T47D (cell line): ENCODE results near the gene MNX1.

Source experiments
- DNase-seq, 2 experiments: peaks; one replicate each; pipeline versions ENCODE4 v3.0.0 to v3.0.0-alpha.2; 2011 to 2012; ENCODE audit warnings: low read depth in 1 of 2, low spot score in 1 of 2
- JUND ChIP-seq: IDR thresholded peaks from 2 replicates; pipeline ENCODE4 v1.6.1; 2012; ENCODE audit warnings: low read depth
- in situ Hi-C: cut with HindIII; loops from 2 replicates; pipeline ENCODE4 v1.10.0; 2016; ENCODE audit warnings: low sequenced_read_pairs, low pct_unique_long_range_greater_than_20kb

MNX1 gene

DNA sequence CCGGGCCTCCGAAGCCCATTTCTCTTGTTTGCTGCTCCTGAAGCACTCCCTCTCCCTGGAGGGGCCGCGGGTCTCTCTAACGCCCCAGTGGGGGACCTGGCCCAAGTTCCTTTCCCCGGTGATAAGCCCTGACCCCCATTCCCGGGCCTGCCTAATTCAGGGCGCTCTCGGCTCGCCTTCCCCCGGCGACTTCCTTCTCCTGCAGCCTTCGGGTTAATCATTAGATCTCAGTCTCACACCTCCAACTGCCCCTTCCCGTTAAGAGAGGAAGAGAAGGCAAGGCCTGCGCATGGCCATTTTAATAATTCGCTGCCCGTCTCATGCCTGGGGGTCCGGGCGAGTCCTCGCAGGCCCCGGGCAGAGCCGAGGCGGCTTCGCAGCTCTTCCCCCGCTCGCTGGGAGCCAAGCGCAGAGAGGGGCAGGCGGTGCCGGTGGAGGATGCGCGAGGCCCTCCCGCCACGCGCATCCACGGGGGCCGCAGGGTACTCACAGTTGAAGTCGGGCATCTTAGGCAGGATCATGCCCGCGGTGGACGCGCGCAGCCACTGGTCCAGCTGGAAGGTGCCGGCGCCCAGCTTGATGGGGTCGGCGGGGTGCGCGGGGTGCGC, 1.2 kb downstream of the MNX1 start:
- no peak for TF ChIP-seq JUND
- in situ Hi-C loops = no loop called here
- peak in 1 of 2 experiments; percentile 30 for DNase-seq

DNA sequence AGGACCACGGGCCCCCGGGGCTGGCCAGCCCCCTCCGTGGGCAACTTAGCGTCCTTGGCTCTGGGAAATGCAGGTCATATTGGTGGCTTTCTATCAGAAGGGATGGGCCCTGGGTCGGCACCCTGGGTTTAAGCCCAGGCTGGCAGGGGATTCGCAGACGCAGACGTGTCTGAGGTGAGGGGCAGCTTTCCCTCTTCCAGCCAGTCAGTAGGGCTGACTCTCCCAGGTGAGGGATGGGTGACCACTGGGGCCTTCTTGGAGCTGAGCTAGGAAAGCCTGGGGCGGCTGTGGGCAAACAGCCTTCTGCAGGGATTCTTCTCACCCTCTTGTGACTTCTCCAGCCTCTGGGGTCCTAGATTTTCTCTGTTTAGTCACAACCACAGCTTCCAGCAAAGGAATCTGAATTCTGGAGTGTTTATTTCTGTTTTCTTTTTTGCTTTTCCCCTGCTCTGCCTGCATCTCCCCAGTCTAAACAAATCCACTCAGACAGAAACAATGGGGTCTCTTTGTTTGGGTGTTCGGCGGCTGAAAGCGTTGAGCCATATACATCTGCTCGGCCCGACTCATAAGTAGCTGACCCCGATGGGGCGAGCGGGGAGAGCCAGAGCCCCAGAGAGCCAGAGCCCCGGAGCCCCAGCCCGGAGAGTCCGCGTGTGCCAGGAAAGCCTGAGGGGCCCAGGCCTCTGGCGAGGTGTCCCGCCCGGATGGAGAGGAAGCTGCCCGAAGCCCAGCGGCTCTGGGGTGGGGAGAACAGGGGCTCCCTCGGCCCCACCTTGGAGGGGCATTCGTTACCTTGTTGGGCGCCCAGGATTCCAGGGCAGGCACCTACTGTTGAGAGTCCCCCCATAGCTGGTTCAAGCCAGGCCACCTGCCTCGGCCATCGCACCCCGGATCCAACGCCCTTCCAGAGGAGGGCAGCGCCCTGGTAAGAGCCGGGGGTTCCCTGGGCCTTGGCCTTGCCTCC, 2.0 kb downstream of the MNX1 start:
- peak in 1 of 2 experiments; percentile 54 for DNase-seq
- no peak for TF ChIP-seq JUND
- in situ Hi-C loops = no loop called here

DNA sequence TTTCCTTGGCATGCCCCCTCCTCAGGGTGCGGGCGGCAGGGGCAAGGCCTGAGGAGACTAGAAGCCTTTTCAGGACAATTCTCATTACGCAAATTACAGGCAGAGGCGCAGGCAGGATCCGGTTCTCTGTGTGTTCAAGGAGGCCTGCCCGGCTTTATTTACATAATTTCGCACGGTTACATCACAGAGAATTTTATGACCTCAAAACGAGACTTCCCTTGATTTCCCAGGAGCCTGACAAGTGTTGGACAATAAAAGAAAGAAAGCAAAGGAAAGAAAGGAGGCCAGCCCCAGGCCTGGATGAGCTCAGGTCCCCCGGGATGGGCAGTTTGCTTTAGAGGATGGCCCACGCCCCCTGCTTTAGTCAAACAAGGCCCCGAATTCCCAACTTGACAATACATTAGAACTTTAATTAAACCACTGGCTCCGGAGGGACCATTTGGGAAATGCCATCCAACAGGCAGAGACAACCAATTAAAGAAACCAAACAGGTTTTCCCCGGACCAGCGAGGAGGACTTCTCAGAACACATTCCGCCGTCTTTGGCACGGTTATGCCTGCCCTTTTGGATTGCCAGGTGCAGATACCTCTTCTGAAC, 2.9 kb downstream of the MNX1 start:
- in situ Hi-C loops = no loop called here
- peak; percentile 85 to 86 for DNase-seq

DNA sequence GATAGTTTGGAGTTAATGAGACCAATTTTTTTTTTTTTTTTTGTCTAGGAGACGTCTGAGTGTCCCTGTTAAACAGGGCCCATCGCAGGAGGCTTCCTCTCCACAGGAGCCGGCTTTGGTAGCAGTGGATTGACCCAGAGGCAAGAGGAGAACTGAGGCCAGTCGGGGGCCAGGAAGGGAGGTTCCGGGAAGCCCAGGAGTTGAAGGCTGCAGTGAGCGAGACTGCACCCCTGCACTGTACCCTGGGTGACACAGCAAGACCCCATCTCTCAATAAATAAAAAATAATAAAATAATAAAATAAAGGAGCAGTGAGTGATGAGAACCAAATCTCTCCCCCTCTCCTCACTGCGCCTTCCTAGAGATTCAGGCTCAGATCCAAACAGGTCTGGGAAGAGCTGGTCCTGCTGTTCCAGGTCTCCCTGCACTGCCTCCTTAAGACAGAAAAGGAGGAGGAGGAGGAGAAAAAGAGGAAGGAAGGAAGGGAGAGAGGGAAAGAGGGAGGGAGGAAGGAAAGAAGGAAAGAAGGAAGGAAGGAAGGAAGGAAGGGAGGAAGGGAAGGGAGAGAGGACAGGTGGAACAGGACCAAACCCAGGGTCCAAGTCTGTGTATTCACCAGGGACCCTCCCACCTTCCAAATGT, 3.5 kb downstream of the MNX1 start:
- DNase-seq = peak in 1 of 2 experiments; percentile 48
- TF ChIP-seq JUND = no peak
- in situ Hi-C loops = no loop called here

More for the DNA sequence above, 2.9 kb downstream of the MNX1 start:
- TF ChIP-seq JUND = no peak

DNA sequence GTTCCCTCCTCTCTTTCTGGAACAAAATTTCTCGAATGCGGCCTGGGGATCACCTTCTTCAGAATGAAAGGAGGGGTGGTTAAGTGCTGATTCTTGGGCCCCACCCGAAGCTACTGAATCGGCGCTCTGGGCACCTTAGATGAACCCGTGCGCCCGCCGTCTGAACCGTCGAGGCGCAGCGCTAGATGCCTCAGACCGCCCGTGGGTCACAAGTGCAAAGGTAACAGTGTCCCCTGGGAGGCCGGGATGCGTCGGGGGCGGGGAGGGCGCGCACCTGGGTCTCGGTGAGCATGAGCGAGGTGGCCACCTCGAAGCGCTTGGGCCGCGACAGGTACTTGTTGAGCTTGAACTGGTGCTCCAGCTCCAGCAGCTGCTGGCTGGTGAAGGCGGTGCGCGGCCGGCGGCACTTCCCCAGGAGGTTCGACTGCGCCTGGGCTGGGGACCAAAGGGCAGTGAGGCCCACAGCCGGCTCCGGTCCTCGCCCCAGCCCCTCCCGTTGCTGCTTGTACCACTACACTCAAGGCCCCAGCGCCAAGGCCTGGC, 4.2 kb downstream of the MNX1 start:
- TF ChIP-seq JUND = no peak
- no peak for DNase-seq
- in situ Hi-C loops = no loop called here

DNA sequence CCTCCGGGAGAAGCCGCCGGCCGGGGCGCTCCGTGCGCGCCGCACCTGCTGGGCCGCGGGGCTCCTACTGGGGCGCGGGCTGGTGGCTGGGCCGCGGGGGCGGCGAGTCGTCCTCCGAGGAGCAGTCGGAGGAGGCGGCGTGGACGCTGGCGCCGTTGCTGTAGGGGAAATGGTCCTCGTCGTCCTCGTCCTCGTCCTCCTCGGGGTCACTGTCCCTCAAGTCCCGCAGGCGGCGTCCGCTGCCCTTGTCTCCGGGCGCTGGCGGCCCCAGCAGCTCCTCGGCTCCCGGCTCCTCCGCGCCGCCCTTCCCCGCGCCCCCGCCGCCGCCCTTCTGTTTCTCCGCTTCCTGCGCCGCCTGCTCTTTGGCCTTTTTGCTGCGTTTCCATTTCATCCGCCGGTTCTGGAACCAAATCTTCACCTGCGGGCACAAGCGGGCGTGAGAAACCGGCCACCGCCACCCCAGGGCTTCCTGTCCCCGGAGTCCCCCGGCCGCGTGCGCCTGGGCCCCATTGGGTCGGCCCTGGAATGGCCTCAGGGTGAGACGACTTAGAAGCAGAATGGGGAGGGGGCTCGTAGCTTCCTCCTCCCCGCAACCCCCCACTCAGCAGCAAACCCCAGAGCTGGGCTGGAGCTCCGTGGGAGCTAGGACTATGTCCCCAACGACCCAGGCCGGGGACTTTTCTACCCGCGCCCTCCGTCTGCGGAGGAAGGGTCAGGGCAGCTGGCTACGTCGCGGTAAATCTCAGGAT, 4.8 kb downstream of the MNX1 start:
- in situ Hi-C loops = no loop called here
- no peak for TF ChIP-seq JUND
- no peak for DNase-seq

DNA sequence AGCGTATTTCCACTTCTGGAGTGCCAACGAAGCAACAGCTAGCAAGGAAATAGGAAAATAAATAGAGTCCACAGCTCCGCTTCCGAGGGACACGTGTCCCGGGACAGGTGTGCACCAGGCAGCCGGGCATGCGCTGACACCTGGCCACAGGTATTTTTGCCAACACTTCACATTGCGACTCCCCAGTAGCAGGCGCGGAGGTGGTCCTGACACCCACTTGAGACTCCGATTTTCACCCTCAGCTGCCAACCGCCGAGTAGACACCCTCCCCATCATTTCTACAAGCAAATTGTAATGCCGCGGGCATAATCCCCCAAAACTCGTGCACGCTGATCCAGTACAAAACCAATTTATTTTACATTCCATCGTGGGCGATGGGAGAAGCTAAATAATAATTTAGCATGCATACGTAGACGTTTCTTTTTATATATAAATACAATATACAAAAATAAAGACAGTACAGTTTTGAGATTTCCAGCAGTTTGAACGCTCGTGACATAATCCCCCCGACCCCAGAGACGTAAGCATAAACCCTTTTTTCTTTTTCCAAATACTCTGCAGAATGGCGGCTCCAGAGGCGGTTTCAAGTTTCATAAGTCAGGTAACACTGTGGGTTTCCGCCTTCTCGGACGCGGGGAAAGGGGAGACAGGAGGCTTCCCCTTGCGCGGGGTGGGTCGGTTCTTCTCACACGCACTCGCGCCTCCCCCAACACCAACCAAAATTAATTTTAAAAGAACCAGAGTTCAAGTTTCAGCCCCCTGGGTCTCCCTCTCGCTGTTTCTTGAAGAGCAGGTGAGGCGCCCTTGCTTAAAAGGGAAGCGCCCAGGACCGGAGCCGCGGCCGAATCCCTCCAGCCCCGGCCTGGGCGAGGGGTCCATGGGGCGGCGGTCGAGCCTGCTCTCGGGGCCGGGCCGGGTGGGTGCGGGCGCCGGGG, 5.7 kb downstream of the MNX1 start:
- in situ Hi-C loops = no loop called here
- TF ChIP-seq JUND = no peak
- DNase-seq = no peak

DNA sequence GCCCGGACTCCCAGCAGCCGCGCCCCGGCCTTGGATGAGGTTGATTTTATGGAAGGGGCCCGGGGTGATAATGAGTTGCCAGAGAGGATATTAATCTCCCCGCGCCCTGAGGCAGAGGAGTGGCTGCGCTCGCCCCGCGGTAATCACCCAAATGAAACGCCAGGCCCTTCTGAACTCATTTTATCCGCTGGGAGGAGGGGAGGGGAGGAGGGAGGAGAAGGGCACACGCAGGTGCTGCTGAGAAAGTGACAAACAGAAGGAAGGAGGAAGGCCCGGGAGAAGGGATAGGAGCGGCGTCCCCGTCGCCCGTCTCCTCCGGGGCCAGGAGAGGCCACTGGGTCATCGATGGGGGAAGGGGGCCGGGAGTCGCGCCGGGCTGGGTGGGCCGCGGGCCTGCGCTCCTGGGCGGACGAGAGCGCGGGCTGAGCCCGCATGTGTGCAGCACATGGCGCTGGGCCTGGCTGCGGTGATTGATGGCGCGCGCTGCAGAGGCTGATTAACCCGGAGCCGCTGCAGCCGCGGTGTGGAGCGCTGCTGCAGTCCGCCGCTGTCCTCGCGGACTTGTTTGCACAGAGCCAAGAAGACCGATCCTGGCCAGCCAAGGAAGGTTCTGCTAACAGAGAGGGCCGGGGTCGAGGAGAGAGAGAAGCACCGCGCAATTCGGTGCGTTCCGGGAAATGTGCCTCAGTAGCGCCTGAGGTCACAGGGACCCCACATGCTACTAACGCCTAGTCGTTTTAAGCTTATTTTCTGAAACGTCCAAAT, 6.5 kb downstream of the MNX1 start:
- no peak for TF ChIP-seq JUND
- in situ Hi-C loops = no loop called here
- no peak for DNase-seq

DNA sequence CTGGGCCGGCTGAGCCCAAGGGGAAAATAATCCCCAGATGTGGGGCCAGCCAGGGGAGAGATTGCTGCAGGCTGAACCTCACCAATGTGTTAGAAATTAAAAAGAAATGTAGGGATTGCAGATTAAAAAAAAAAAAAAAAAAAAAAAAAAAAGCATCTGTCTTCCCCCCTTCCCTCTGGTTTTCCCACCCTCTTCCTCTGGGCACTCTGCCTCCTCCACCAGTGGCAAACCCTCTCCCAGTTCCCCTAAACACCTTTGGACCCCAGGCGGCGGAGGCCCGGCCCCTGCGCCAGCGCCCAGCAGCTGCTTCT, 7.1 kb downstream of the MNX1 start:
- TF ChIP-seq JUND = no peak
- DNase-seq = no peak
- in situ Hi-C loops = no loop called here

DNA sequence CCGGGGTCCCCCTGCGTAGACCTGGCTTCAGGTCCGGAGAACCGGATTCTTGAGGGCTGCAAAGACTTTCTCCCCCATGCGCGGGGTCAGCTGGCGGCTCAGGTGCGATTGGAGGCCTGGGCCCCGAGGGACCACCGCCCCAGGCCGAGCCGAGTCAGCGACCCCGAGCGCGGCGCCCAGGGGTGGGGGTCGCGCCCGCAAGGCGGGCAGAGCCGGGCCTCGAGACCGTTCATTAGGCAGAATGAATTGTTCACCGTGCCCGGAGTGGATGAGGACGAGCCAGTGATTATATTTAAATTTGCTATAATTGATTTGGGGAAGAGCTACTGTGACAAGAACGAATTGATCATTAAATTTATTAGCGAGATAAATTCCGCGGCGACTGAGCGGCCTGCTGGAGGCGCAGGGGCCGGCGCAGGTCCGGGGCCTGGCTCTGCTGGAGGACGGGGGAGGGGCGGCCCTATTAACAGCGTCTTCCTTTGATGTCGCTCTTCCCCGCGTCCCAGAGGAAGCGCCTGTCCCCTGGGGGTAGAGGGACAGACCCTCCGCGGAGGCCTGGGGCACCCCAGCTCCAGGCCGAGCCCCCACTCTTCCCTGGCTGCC, 7.5 kb downstream of the MNX1 start:
- no peak for DNase-seq
- in situ Hi-C loops = no loop called here
- TF ChIP-seq JUND = no peak
